Esophagus squamous epithelium (tissue), 4 donors: Measurements from ENCODE around the gene DENND6A. TPM values are rescaled to one million over a fixed set of nuclear protein-coding genes. Genes with fewer than 3 reads are reported as not detected.

Experiments
- small RNA-seq, 4 donors: library from RNA; depleted of rRNA; stranded (forward); fragments of <200 nt; gene quantifications; one replicate each; pipeline ENCODE3, GENCODE V24; 2016
- total RNA-seq, 4 donors: library from RNA; depleted of rRNA; stranded (reverse); fragments of >200 nt; gene quantifications; one replicate each; pipeline ENCODE4 v1.1.0, GENCODE V29; 2016

Gene DENND6A
- total RNA-seq, 4 donors from 2014 or later = 18.6 to 36.0 (median 24.4) TPM

Small RNA genes lying within 50 kb of the gene (small RNA-seq; reads per million reads assigned to genes)
- 0 reads per million in 4 donors for gene RNU6ATAC26P

Other genes starting within 250 kb of the DENND6A start
- gene DNAH12, start 148.7 kb downstream of the DENND6A start, total RNA-seq = under 1 TPM in 2 of 4 donors, not detected in 2; under 0.01 to 0.03 TPM
- 10 to 100 TPM; 19.7 to 26.1 (median 23.7) TPM for gene PDE12, start 136.8 kb downstream of the DENND6A start, total RNA-seq
- gene ARF4, start 95.7 kb downstream of the DENND6A start, total RNA-seq = 100 to 1,000 TPM in 2 of 4 donors, 10 to 100 TPM in 2; 65.1 to 113 (median 88.2) TPM
- 100 to 1,000 TPM in 1 of 4 donors, 10 to 100 TPM in 3; 46.9 to 162 (median 67.9) TPM for gene SLMAP, start 63.2 kb upstream of the DENND6A start, total RNA-seq